ENCODE measurements around the gene TIMMDC1. TPM values are rescaled to one million over a fixed set of nuclear protein-coding genes. Genes with fewer than 3 reads are reported as not detected.
A peak's percentile ranks its signal among the peaks of the same experiment; 100 is the strongest.

Gene TIMMDC1
- total and polyA plus RNA-seq, 4 experiments from 2014 or later: 72.2 to 80.9 (median 73.8) TPM

DNA sequence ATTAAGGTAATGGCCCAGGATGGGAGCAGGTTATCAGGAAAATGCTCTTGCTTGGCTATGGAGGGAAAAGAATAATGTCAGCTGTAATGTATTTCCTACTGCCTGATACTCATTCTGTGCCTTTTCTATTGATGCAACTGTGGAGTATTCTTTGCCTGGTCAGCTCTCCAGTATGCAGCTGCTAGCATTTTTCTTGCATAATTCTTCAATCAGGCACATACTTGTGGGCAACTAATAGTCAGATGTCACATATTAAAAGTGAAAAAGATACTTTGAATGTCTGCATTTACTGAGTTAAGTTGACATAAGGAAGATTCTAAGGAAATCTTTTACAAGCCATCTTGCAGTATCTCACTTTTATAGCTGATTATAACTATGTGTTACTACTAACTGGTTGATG, 31.5 kb downstream of the TIMMDC1 start:
- Mint-ChIP-seq H3K4me3 (no peak overlapping the region), H3K27ac (no peak overlapping the region), H3K36me3 (peaks cover 12 to 15% of the 10 kb centered on the region in 2 donors), H3K9me3 (no peaks in the 10 kb centered on the region), H3K27me3 (no peaks in the 10 kb centered on the region), H3K4me1 (no peaks in the 10 kb centered on the region)
- CTCF ChIA-PET (ENCODE audit: partially characterized antibody): no interaction called here
- H3K4me1 ChIP-seq (ENCODE audit: insufficient read depth, low read length): no peaks in the 10 kb centered on the region
- DNase-seq: no peak
- H3K36me3 ChIP-seq (ENCODE audit: insufficient read depth, low read length): no peaks in the 10 kb centered on the region
- H3K27me3 ChIP-seq (ENCODE audit: insufficient read depth, low read length): no peaks in the 10 kb centered on the region
- no peaks in the 10 kb centered on the region for H3K9me3 ChIP-seq (ENCODE audit: control insufficient read depth in 1 of 2, low read length in 2 of 2)
- intact Hi-C loops (cut with micrococcal nuclease): no loop called here
- H3K4me3 ChIP-seq (ENCODE audit: low read length in 2 of 2): no peak overlapping the region
- H3K27ac ChIP-seq (ENCODE audit: low read depth, low read length): no peak overlapping the region
- POLR2A ChIA-PET (ENCODE audit: partially characterized antibody): no interaction called here

DNA sequence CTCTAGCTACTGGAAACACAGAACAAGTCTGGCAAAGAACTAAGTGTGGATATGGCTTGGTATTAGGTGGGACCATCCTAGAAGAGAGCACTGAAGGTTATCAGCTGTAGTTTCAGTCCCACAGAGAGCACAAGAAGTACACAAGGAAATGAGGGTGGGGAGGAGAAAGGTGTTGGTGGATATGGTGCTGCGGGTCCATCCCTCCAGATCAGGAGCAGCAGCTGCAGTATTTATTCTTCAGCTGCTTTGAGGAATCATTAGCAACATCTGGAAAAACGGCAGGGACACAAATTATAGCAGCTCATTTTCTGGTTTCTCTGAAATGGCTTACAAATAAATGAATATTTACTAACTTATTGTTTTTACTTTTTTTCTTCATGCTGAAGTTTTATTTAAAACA, 32.1 kb downstream of the TIMMDC1 start:
- POLR2A ChIA-PET (ENCODE audit: partially characterized antibody): no interaction called here
- Mint-ChIP-seq H3K4me1 (no peaks in the 10 kb centered on the region), H3K27me3 (no peaks in the 10 kb centered on the region), H3K4me3 (no peak overlapping the region), H3K9me3 (no peaks in the 10 kb centered on the region), H3K36me3 (peaks cover 8 to 12% of the 10 kb centered on the region in 2 donors), H3K27ac (no peak overlapping the region)
- Histone ChIP-seq H3K27ac (ENCODE audit: low read depth, low read length) (no peak overlapping the region), H3K9me3 (ENCODE audit: control insufficient read depth in 1 of 2, low read length in 2 of 2) (no peaks in the 10 kb centered on the region), H3K4me3 (ENCODE audit: low read length in 2 of 2) (no peak overlapping the region), H3K27me3 (ENCODE audit: insufficient read depth, low read length) (no peaks in the 10 kb centered on the region), H3K4me1 (ENCODE audit: insufficient read depth, low read length) (no peaks in the 10 kb centered on the region), H3K36me3 (ENCODE audit: insufficient read depth, low read length) (no peaks in the 10 kb centered on the region)
- intact Hi-C loops (cut with micrococcal nuclease): no loop called here
- CTCF ChIA-PET (ENCODE audit: partially characterized antibody): no interaction called here
- no peak for DNase-seq

DNA sequence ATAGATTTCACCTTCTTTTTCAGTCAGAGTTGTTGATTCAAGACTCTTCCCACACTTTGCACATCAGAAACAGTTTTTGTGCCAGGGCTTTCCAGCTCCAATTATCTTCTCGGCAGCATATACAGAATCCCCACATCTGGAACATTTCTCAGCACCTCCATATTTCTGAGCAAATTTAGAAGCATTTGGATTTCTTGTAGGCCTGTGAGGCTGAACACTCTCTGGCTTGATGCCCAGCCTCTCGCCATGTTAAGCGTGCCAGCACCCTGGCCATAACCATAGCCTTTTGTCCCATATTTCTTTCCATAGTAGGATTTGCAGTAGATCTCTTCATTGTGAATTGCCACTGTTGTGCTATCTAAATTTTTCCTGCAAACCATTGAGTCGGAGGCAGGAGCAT, 32.8 kb downstream of the TIMMDC1 start:
- H3K9me3 Mint-ChIP-seq: no peaks in the 10 kb centered on the region
- Histone ChIP-seq H3K9me3 (ENCODE audit: control insufficient read depth in 1 of 2, low read length in 2 of 2) (no peaks in the 10 kb centered on the region), H3K27me3 (ENCODE audit: insufficient read depth, low read length) (no peaks in the 10 kb centered on the region), H3K27ac (ENCODE audit: low read depth, low read length) (no peak overlapping the region), H3K4me1 (ENCODE audit: insufficient read depth, low read length) (no peaks in the 10 kb centered on the region), H3K36me3 (ENCODE audit: insufficient read depth, low read length) (no peaks in the 10 kb centered on the region), H3K4me3 (ENCODE audit: low read length in 2 of 2) (no peak overlapping the region)
- H3K4me3 Mint-ChIP-seq: no peak overlapping the region
- no peaks in the 10 kb centered on the region for H3K27me3 Mint-ChIP-seq
- ChIA-PET POLR2A (ENCODE audit: partially characterized antibody) (no interaction called here), CTCF (ENCODE audit: partially characterized antibody) (no interaction called here)
- no peak overlapping the region for H3K27ac Mint-ChIP-seq
- intact Hi-C loops (cut with micrococcal nuclease): no loop called here
- H3K36me3 Mint-ChIP-seq: peaks cover 4 to 7% of the 10 kb centered on the region in 2 donors
- H3K4me1 Mint-ChIP-seq: no peaks in the 10 kb centered on the region
- DNase-seq: no peak

DNA sequence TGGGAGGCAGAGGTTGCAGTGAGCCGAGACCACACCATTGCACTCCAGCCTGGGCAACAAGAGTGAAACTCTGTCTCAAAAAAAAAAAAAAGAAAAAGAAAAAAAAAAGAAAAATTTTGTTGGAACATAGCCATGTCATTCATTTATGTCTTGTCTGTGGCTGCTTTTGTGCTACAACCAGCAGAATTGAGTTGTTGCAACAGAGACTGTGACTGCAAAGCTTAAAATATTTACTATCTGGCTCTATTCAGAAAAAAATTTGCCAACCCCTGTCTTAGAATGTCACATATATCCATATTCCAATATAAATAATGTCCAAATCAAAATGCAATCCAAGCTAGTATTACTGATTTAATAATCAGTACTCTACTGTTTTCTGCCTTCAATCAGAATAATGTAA, 35.9 kb downstream of the TIMMDC1 start:
- peaks cover 0 to 2% of the 10 kb centered on the region in 2 donors for H3K36me3 Mint-ChIP-seq
- CTCF ChIA-PET (ENCODE audit: partially characterized antibody): no interaction called here
- no peaks in the 10 kb centered on the region for H3K4me1 Mint-ChIP-seq
- H3K27me3 Mint-ChIP-seq: no peaks in the 10 kb centered on the region
- H3K4me1 ChIP-seq (ENCODE audit: insufficient read depth, low read length): no peaks in the 10 kb centered on the region
- H3K27me3 ChIP-seq (ENCODE audit: insufficient read depth, low read length): no peaks in the 10 kb centered on the region
- intact Hi-C loops (cut with micrococcal nuclease): no loop called here
- H3K36me3 ChIP-seq (ENCODE audit: insufficient read depth, low read length): no peaks in the 10 kb centered on the region
- H3K27ac Mint-ChIP-seq: no peak overlapping the region
- no peaks in the 10 kb centered on the region for H3K9me3 Mint-ChIP-seq
- H3K4me3 Mint-ChIP-seq: no peak overlapping the region
- POLR2A ChIA-PET (ENCODE audit: partially characterized antibody): no interaction called here
- H3K4me3 ChIP-seq (ENCODE audit: low read length in 2 of 2): no peak overlapping the region
- no peaks in the 10 kb centered on the region for H3K9me3 ChIP-seq (ENCODE audit: control insufficient read depth in 1 of 2, low read length in 2 of 2)
- H3K27ac ChIP-seq (ENCODE audit: low read depth, low read length): no peak overlapping the region
- DNase-seq: no peak

DNA sequence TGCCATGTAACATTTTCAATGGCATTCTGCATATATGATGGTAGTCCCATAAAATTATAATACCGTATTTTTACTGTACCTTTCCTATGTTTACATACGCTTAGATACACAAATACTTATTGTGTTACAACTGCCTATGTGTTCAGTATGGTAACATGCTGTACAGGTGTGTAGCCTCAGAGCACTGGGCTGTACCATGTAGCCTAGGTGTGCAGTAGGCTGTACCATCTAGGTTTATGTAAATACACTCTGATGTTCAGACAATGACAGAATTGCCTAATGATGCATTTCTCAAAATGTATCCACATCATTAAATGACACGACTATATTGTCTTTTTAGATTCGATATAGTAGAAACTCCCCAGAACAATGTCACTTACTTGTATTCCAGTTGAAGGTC, 38.4 kb downstream of the TIMMDC1 start:
- H3K4me3 Mint-ChIP-seq: no peak overlapping the region
- POLR2A ChIA-PET (ENCODE audit: partially characterized antibody): no interaction called here
- H3K27ac ChIP-seq (ENCODE audit: low read depth, low read length): no peak overlapping the region
- H3K27ac Mint-ChIP-seq: no peak overlapping the region
- no peaks in the 10 kb centered on the region for H3K27me3 Mint-ChIP-seq
- intact Hi-C loops (cut with micrococcal nuclease): no loop called here
- no peak for DNase-seq
- H3K9me3 ChIP-seq (ENCODE audit: control insufficient read depth in 1 of 2, low read length in 2 of 2): no peaks in the 10 kb centered on the region
- CTCF ChIA-PET (ENCODE audit: partially characterized antibody): no interaction called here
- H3K36me3 ChIP-seq (ENCODE audit: insufficient read depth, low read length): no peaks in the 10 kb centered on the region
- no peaks in the 10 kb centered on the region for H3K4me1 Mint-ChIP-seq
- H3K4me3 ChIP-seq (ENCODE audit: low read length in 2 of 2): no peak overlapping the region
- no peaks in the 10 kb centered on the region for H3K36me3 Mint-ChIP-seq
- H3K4me1 ChIP-seq (ENCODE audit: insufficient read depth, low read length): no peaks in the 10 kb centered on the region
- H3K9me3 Mint-ChIP-seq: no peaks in the 10 kb centered on the region
- no peaks in the 10 kb centered on the region for H3K27me3 ChIP-seq (ENCODE audit: insufficient read depth, low read length)

DNA sequence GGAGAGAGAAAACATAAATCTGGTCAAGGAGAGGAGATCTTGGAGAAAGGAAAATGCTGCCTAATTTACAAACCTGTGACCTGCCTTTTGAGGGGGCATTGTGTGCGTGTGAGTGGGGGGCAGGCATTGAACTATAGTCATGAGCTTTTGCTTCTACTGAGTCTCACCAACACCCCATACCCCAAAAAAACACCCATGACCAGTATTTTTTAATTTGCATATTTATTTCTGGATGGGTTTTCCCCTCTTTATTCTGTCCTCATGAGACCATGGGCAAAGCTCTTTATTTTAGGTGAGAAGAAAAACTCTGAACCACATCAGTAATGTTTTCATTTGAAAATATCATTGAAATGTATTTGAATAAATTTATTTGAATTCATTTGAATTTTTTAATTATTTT, 40.4 kb downstream of the TIMMDC1 start:
- no peaks in the 10 kb centered on the region for H3K27me3 ChIP-seq (ENCODE audit: insufficient read depth, low read length)
- POLR2A ChIA-PET (ENCODE audit: partially characterized antibody): no interaction called here
- H3K36me3 Mint-ChIP-seq: no peaks in the 10 kb centered on the region
- no peak for DNase-seq
- no peak overlapping the region for H3K4me3 Mint-ChIP-seq
- H3K9me3 Mint-ChIP-seq: no peaks in the 10 kb centered on the region
- peak overlapping the region in 1 of 7 donors; percentile 9 for H3K27ac Mint-ChIP-seq
- peaks cover 0 to 2% of the 10 kb centered on the region in 2 donors for H3K27me3 Mint-ChIP-seq
- no peak overlapping the region for H3K4me3 ChIP-seq (ENCODE audit: low read length in 2 of 2)
- H3K4me1 Mint-ChIP-seq: no peaks in the 10 kb centered on the region
- CTCF ChIA-PET (ENCODE audit: partially characterized antibody): no interaction called here
- no peaks in the 10 kb centered on the region for H3K36me3 ChIP-seq (ENCODE audit: insufficient read depth, low read length)
- H3K4me1 ChIP-seq (ENCODE audit: insufficient read depth, low read length): no peaks in the 10 kb centered on the region
- H3K9me3 ChIP-seq (ENCODE audit: control insufficient read depth in 1 of 2, low read length in 2 of 2): no peaks in the 10 kb centered on the region
- no peak overlapping the region for H3K27ac ChIP-seq (ENCODE audit: low read depth, low read length)
- intact Hi-C loops (cut with micrococcal nuclease): no loop called here

DNA sequence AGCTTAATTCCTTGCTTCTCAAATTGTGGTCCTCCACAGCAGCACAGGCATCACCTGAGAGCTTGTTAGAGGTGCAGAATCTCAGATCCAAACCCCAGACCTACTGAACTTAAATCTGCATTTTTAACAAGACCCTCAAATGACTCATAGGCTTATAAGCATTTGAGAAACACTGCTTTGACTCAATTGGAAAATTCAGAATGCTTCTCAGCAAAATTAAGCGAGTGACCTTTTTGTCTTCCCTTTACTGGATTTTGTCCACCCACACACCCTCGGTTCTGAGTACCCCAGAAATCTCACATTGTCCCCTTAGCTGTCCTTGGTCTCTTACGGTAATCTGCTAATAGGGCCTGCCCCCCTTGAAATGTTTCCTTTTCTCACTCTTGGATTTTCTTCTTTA, 43.2 kb downstream of the TIMMDC1 start:
- CTCF ChIA-PET (ENCODE audit: partially characterized antibody): no interaction called here
- POLR2A ChIA-PET (ENCODE audit: partially characterized antibody): no interaction called here

DNA sequence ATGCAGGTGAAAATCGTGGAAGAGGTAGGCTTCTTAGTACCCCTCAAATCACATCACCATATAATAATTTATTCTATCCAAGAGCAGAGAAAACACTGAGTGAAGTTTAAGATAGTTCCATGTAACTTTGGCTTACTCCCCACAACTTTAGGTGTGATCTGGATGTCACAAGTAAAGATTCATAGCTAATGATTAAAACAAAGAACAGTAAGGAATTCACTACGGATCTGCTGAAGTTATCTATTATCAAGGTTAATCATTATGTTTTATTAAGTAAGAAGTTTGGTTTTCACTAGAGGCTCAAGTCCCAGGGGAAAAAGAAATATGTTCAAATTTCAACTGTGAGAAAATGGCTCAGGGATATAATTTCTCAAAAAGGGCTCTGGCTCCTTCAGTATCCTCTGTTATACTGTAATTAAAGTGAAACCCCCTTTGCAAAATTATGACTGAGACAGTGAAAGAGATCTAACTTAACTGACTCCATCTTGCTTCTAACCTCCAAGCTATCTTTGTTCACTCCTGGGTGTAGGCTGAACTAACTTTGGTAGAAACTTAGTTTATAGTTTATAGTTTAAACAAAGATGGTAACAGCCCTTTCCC, 43.9 kb downstream of the TIMMDC1 start:
- peaks cover 0 to 2% of the 10 kb centered on the region in 2 donors for H3K27me3 Mint-ChIP-seq

More for the DNA sequence above, 43.2 kb downstream of the TIMMDC1 start:
- Mint-ChIP-seq H3K4me1 (no peaks in the 10 kb centered on the region), H3K27ac (peak overlapping the region in 1 of 7 donors; percentile 38), H3K4me3 (no peak overlapping the region), H3K9me3 (no peaks in the 10 kb centered on the region), H3K27me3 (peaks cover 0 to 2% of the 10 kb centered on the region in 2 donors), H3K36me3 (no peaks in the 10 kb centered on the region)
- H3K4me3 ChIP-seq (ENCODE audit: low read length in 2 of 2): no peak overlapping the region
- H3K9me3 ChIP-seq (ENCODE audit: control insufficient read depth in 1 of 2, low read length in 2 of 2): no peaks in the 10 kb centered on the region
- DNase-seq: no peak
- no peak overlapping the region for H3K27ac ChIP-seq (ENCODE audit: low read depth, low read length)
- no peaks in the 10 kb centered on the region for H3K4me1 ChIP-seq (ENCODE audit: insufficient read depth, low read length)
- intact Hi-C loops (cut with micrococcal nuclease): no loop called here
- H3K27me3 ChIP-seq (ENCODE audit: insufficient read depth, low read length): no peaks in the 10 kb centered on the region
- no peaks in the 10 kb centered on the region for H3K36me3 ChIP-seq (ENCODE audit: insufficient read depth, low read length)

More for the DNA sequence above, 43.9 kb downstream of the TIMMDC1 start:
- ChIA-PET POLR2A (ENCODE audit: partially characterized antibody) (no interaction called here), CTCF (ENCODE audit: partially characterized antibody) (interaction anchor here (0.5 kb wide), 1 partner anchor 673 kb away, joined by 3 read pairs; no protein-coding TSS in a partner anchor)
- Histone ChIP-seq H3K27me3 (ENCODE audit: insufficient read depth, low read length) (no peaks in the 10 kb centered on the region), H3K36me3 (ENCODE audit: insufficient read depth, low read length) (no peaks in the 10 kb centered on the region), H3K9me3 (ENCODE audit: control insufficient read depth in 1 of 2, low read length in 2 of 2) (no peaks in the 10 kb centered on the region), H3K4me3 (ENCODE audit: low read length in 2 of 2) (no peak overlapping the region), H3K27ac (ENCODE audit: low read depth, low read length) (no peak overlapping the region), H3K4me1 (ENCODE audit: insufficient read depth, low read length) (no peaks in the 10 kb centered on the region)
- H3K27ac Mint-ChIP-seq: no peak overlapping the region
- H3K9me3 Mint-ChIP-seq: no peaks in the 10 kb centered on the region
- no peak overlapping the region for H3K4me3 Mint-ChIP-seq
- no peaks in the 10 kb centered on the region for H3K4me1 Mint-ChIP-seq
- H3K36me3 Mint-ChIP-seq: no peaks in the 10 kb centered on the region
- intact Hi-C loops (cut with micrococcal nuclease): no loop called here
- DNase-seq: no peak
